Measurements from ENCODE around the gene IQUB. TPM values are rescaled to one million over a fixed set of nuclear protein-coding genes. Genes with fewer than 3 reads are reported as not detected.
A peak's percentile ranks its signal among the peaks of the same experiment; 100 is the strongest.

The IQUB gene
- total and polyA plus RNA-seq, 2 donors (not counting 3 experiments of a cell fraction or from before 2014, with no cell fraction given): 0.01 TPM; not detected in 1

DNA sequence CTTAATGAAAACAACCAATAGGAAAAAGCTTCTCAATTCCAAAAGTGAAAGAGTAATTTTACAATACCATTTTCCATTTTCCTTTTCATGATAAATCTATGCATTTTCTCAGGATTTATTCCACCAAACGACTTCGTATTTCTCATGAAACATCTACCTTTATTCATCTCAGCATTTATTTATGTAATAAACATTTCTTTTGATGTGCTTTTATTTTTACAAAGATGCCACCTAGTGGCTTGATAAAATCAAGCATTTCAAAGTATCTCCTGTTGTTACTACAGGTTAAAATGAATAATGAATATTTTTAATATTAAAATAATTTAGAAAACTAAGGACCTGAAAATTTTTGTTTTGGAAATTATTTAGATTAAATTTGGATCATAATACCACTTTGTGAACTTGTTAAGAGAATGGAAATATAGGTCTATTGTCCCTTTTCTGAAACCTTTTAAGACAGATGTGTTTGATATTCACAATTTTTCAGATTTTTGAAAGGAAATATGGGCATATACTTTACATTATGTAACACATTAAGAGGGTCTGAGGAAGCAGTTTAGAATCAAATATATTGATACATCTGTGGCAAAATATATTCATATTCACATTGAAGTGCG, 2.7 kb upstream of the IQUB start:
- peak; percentile 46 for DNase-seq (ENCODE audit: low read depth, low spot score)
- Histone ChIP-seq H3K27ac (ENCODE audit: insufficient read depth, low read depth, low read length) (peak overlapping the region; percentile 49), H4K20me1 (replicated peaks; ENCODE audit: control insufficient read depth, extremely low read depth, insufficient read depth, low read length) (no peaks in the 10 kb centered on the region), H3K27me3 (ENCODE audit: control insufficient read depth in 2 of 2, insufficient read depth in 2 of 2, low read length in 2 of 2) (peaks cover 6 to 11% of the 10 kb centered on the region in 2 experiments), H3K9ac (replicated peaks; ENCODE audit: extremely low read depth, insufficient read depth, low read length) (peak overlapping the region; percentile 12), H3K9me3 (replicated peaks; ENCODE audit: control insufficient read depth, insufficient read depth, low read length) (no peaks in the 10 kb centered on the region), H3K79me2 (ENCODE audit: control insufficient read depth, insufficient read depth, low read length) (no peaks in the 10 kb centered on the region), H3K9me1 (replicated peaks; ENCODE audit: control insufficient read depth, extremely low read depth, insufficient read depth, low read length) (no peaks in the 10 kb centered on the region), H2AFZ (ENCODE audit: low read depth, low read length) (no peak overlapping the region), H3K36me3 (ENCODE audit: control insufficient read depth in 2 of 2, extremely low read depth in 1 of 2, insufficient read depth in 2 of 2, low read length in 2 of 2) (no peaks in the 10 kb centered on the region), H3K4me2 (ENCODE audit: insufficient read depth, low read length) (no peak overlapping the region), H3K4me3 (replicated peaks in 1 of 3; ENCODE audit: insufficient read depth in 1 of 3, low read depth in 1 of 3, low read length in 3 of 3) (no peak overlapping the region), H3K4me1 (ENCODE audit: control insufficient read depth, extremely low read depth, insufficient read depth, low read length) (peaks cover 27% of the 10 kb centered on the region)
- ChIA-PET POLR2A (no interaction called here), CTCF (interaction anchor here (0.6 to 5.0 kb wide), 5 partner anchors 11 to 335 kb away, joined by 3 to 60 read pairs (median 4); no protein-coding TSS in a partner anchor)
- no TSS peak for BruUV-seq (replicated peaks)
- TF ChIP-seq GATA2 (IDR thresholded peaks at IDR 0.05; ENCODE audit: insufficient read depth, insufficient read length, low read depth, low read length): no peak
- no peak for TF ChIP-seq POLR2AphosphoS5 (IDR thresholded peaks at IDR 0.05; ENCODE audit: insufficient read depth, low read depth, low read length)
- TF ChIP-seq, protein P1, sequence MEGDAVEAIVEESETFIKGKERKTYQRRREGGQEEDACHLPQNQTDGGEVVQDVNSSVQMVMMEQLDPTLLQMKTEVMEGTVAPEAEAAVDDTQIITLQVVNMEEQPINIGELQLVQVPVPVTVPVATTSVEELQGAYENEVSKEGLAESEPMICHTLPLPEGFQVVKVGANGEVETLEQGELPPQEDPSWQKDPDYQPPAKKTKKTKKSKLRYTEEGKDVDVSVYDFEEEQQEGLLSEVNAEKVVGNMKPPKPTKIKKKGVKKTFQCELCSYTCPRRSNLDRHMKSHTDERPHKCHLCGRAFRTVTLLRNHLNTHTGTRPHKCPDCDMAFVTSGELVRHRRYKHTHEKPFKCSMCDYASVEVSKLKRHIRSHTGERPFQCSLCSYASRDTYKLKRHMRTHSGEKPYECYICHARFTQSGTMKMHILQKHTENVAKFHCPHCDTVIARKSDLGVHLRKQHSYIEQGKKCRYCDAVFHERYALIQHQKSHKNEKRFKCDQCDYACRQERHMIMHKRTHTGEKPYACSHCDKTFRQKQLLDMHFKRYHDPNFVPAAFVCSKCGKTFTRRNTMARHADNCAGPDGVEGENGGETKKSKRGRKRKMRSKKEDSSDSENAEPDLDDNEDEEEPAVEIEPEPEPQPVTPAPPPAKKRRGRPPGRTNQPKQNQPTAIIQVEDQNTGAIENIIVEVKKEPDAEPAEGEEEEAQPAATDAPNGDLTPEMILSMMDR (IDR thresholded peaks at IDR 0.05; ENCODE audit: extremely low read depth in 1 of 2, insufficient read depth in 1 of 2, low read depth in 1 of 2, low read length in 2 of 2): peak in 1 of 2 donors; percentile 21
- dilution Hi-C loops (cut with MboI; ENCODE audit: extremely low pct_ligation_motif_present, low sequenced_read_pairs): no loop called here
- FAIRE-seq: no peak
- intact Hi-C loops (cut with micrococcal nuclease): loop anchor here (1.0 to 10.0 kb wide), 3 partner anchors 43 to 732 kb away; no protein-coding TSS in a partner anchor

DNA sequence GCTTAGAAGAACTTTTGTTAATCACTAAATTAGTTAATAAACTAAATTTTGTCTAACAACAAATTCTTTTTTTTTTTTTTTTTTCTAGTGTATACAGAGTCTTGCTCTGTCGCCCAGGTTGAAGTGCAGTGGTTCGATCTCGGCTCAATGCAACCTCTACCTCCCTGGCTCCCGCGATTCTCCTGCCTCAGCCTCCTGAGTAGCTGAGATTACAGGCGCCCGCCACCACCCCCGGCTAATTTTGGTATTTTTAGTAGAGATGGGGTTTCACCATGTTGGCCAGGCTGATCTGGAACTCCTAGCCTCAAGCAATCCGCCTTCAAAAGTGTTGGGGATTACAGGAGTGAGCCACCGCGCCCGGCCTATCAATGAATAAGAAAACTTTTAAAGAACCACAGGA, 1.1 kb upstream of the IQUB start:
- no peak for DNase-seq (ENCODE audit: low read depth, low spot score)
- Histone ChIP-seq H3K4me1 (ENCODE audit: control insufficient read depth, extremely low read depth, insufficient read depth, low read length) (peaks cover 27% of the 10 kb centered on the region), H3K27me3 (ENCODE audit: control insufficient read depth in 2 of 2, insufficient read depth in 2 of 2, low read length in 2 of 2) (peaks cover 6 to 13% of the 10 kb centered on the region in 2 experiments), H3K9me1 (replicated peaks; ENCODE audit: control insufficient read depth, extremely low read depth, insufficient read depth, low read length) (no peaks in the 10 kb centered on the region), H3K9ac (replicated peaks; ENCODE audit: extremely low read depth, insufficient read depth, low read length) (no peak overlapping the region), H3K27ac (ENCODE audit: insufficient read depth, low read depth, low read length) (no peak overlapping the region), H3K4me3 (replicated peaks in 1 of 3; ENCODE audit: insufficient read depth in 1 of 3, low read depth in 1 of 3, low read length in 3 of 3) (peak overlapping the region in 1 of 3 experiments; percentile 61), H2AFZ (ENCODE audit: low read depth, low read length) (no peak overlapping the region), H3K79me2 (ENCODE audit: control insufficient read depth, insufficient read depth, low read length) (no peaks in the 10 kb centered on the region), H4K20me1 (replicated peaks; ENCODE audit: control insufficient read depth, extremely low read depth, insufficient read depth, low read length) (no peaks in the 10 kb centered on the region), H3K9me3 (replicated peaks; ENCODE audit: control insufficient read depth, insufficient read depth, low read length) (no peaks in the 10 kb centered on the region), H3K4me2 (ENCODE audit: insufficient read depth, low read length) (peak overlapping the region; percentile 74), H3K36me3 (ENCODE audit: control insufficient read depth in 2 of 2, extremely low read depth in 1 of 2, insufficient read depth in 2 of 2, low read length in 2 of 2) (no peaks in the 10 kb centered on the region)
- TF ChIP-seq POLR2AphosphoS5 (IDR thresholded peaks at IDR 0.05; ENCODE audit: insufficient read depth, low read depth, low read length) (no peak), FOS (IDR thresholded peaks at IDR 0.05; ENCODE audit: borderline replicate concordance, insufficient read depth, low read length) (no peak), EZH2 (IDR thresholded peaks at IDR 0.05; ENCODE audit: borderline replicate concordance, low read depth, low read length, severe bottlenecking) (no peak), GATA2 (IDR thresholded peaks at IDR 0.05; ENCODE audit: insufficient read depth, insufficient read length, low read depth, low read length) (no peak), JUN (IDR thresholded peaks at IDR 0.05; ENCODE audit: borderline replicate concordance, insufficient read depth, insufficient read length, low read depth) (no peak), POLR2A (IDR thresholded peaks at IDR 0.05; ENCODE audit: low read depth, low read length) (no peak), MYC (IDR thresholded peaks at IDR 0.05; ENCODE audit: low read depth, low read length) (no peak)
- TF ChIP-seq, protein P2, sequence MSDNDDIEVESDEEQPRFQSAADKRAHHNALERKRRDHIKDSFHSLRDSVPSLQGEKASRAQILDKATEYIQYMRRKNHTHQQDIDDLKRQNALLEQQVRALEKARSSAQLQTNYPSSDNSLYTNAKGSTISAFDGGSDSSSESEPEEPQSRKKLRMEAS (IDR thresholded peaks at IDR 0.05; ENCODE audit: insufficient read depth, insufficient read length): no peak
- intact Hi-C loops (cut with micrococcal nuclease) (loop anchor here (2.0 to 10.0 kb wide), 4 partner anchors 97 to 731 kb away; partner anchors contain the start of gene WASL), dilution Hi-C loops (cut with MboI; ENCODE audit: extremely low pct_ligation_motif_present, low sequenced_read_pairs) (no loop called here)
- TSS peak; percentile 65 for BruUV-seq (replicated peaks)
- CTCF ChIA-PET: interaction anchor here (1.2 to 3.0 kb wide), 4 partner anchors 22 to 213 kb away, joined by 3 to 33 read pairs (median 4); partner anchors contain the start of genes NDUFA5 and WASL
- POLR2A ChIA-PET: no interaction called here
- FAIRE-seq: no peak

All from endothelial cell of umbilical vein (primary cell).